Type B pancreatic cell (in vitro differentiated cells): ENCODE results near the gene MMP25. TPM values are rescaled to one million over a fixed set of nuclear protein-coding genes. Genes with fewer than 3 reads are reported as not detected.

Experiments
- DNase-seq: peaks from one replicate; pipeline ENCODE4 v3.0.0; 2021; ENCODE audit warnings: mixed read lengths; ENCODE audit not compliant: unreplicated experiment; ENCODE audit errors: extremely low spot score
- H3K27ac Mint-ChIP-seq: 2 replicates; pipeline ENCODE4 v1.8.0; 2021; ENCODE audit warnings: mild to moderate bottlenecking, mixed read lengths
- H3K27me3 Mint-ChIP-seq: 2 replicates; pipeline ENCODE4 v1.8.0; 2021; ENCODE audit warnings: mixed read lengths
- H3K36me3 Mint-ChIP-seq: 2 replicates; pipeline ENCODE4 v1.8.0; 2021; ENCODE audit warnings: mixed read lengths
- H3K4me1 Mint-ChIP-seq: one replicate; pipeline ENCODE4 v1.8.0; 2021; ENCODE audit warnings: mixed read lengths; ENCODE audit not compliant: unreplicated experiment
- H3K4me3 Mint-ChIP-seq: 2 replicates; pipeline ENCODE4 v1.8.0; 2021; ENCODE audit warnings: mild to moderate bottlenecking, mixed read lengths
- H3K9me3 Mint-ChIP-seq: 2 replicates; pipeline ENCODE4 v1.8.0; 2021; ENCODE audit warnings: mixed read lengths
- long read RNA-seq: library from polyadenylated mRNA; unstranded; transcript quantifications from one replicate; pipeline ENCODE4 v2.0.0, GENCODE V29; 2020
- total RNA-seq: library from RNA; stranded (reverse); gene quantifications from 2 replicates; pipeline ENCODE4 v1.2.1, GENCODE V29; 2021; ENCODE audit warnings: low replicate concordance
- TF ChIP-seq, protein P1 (sequence below): fragments of 200-600 bp; sonication (generic); conservative IDR thresholded peaks from 2 replicates; pipeline ENCODE4 v1.5.0; 2021; ENCODE audit warnings: antibody characterized with exemption, mild to moderate bottlenecking

Gene MMP25
- total RNA-seq, result 0.14 TPM in 2 replicates
- long read RNA-seq, result 0 reads

DNA sequence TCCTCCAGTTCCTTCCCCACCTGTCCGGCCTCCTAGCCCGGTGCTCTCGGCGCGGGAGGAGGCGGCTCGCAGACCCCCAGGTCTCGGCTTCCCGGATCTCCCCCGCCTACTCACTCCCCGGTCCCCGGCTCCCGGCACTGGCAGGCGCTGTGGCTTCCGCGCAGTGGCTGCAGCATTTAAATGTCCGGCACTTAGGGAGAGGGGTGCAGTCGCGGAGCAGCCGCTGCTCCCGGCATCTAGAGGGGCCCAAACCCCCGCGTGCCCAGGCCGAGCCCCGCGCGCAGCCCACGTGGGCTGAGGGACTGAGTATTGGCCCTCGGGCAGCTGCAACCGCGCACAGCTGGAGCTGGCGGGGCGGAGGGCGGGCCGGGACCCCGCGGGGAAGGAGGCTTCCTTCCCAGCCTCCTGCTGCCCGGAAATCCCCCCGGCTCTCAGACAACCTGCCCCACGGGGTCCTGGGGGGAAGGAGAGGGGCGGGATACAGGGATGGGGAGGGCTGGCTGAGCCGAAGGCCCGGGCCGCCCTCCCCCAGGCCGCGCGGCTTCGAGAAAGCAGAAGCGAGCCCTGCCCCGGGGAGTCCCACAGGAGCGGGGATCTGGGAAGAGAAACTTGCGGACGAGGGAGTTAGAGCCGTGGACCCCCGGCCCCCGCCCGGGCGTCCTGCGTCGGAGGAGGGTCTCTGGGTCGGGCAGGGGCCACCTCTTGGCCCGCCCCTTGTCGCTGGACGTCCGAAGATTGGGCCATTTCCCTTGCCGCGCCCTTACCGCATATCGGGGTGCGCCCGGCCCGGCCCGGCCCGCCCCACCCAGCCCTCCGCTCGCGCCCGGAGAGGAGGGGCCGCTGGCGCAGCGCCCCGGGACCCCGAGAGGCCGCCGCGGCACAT is at the start of gene MMP25:
TSS of gene MMP25 (plus strand) at position 804 of the 883 bp plus-strand sequence. CDS start 357 bp downstream, outside the sequence.
- DNase-seq, result peak; percentile 73
- H3K27me3 Mint-ChIP-seq, result peaks cover 80% of the 10 kb centered on the region
- H3K4me1 Mint-ChIP-seq, result peaks cover 4% of the 10 kb centered on the region
- H3K27ac Mint-ChIP-seq, result peak within 1 kb of the TSS; percentile 69
- H3K36me3 Mint-ChIP-seq, result no peaks in the 10 kb centered on the region
- H3K9me3 Mint-ChIP-seq, result no peaks in the 10 kb centered on the region
- H3K4me3 Mint-ChIP-seq, result peak within 1 kb of the TSS; percentile 82
- TF ChIP-seq, protein P1, sequence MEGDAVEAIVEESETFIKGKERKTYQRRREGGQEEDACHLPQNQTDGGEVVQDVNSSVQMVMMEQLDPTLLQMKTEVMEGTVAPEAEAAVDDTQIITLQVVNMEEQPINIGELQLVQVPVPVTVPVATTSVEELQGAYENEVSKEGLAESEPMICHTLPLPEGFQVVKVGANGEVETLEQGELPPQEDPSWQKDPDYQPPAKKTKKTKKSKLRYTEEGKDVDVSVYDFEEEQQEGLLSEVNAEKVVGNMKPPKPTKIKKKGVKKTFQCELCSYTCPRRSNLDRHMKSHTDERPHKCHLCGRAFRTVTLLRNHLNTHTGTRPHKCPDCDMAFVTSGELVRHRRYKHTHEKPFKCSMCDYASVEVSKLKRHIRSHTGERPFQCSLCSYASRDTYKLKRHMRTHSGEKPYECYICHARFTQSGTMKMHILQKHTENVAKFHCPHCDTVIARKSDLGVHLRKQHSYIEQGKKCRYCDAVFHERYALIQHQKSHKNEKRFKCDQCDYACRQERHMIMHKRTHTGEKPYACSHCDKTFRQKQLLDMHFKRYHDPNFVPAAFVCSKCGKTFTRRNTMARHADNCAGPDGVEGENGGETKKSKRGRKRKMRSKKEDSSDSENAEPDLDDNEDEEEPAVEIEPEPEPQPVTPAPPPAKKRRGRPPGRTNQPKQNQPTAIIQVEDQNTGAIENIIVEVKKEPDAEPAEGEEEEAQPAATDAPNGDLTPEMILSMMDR, result no peak

DNA sequence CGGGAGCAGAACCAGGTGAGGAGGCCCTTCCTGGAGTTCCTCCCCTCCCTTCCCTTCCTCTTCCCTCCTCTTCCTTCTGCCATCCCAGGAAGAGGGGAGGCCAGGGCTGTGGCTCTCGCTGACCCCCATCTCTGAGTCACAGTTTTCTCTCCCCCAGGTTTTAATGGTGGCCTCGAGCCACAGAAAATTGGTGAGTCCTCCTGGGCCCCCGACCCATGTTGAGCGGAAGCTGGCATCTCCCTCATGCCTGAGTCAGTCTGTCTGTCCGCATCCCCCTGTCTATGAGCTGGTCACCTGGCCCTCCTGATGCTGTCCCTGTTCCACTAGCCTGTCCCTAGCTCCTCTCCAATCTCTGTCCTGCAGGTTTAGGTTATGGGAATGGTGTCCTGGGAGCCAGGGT is 46.4 kb upstream of the MMP25 start:
- Mint-ChIP-seq H3K4me3 (no peak overlapping the region), H3K27ac (no peak overlapping the region), H3K36me3 (no peaks in the 10 kb centered on the region), H3K9me3 (no peaks in the 10 kb centered on the region), H3K27me3 (peaks cover 28% of the 10 kb centered on the region), H3K4me1 (no peaks in the 10 kb centered on the region)
- TF ChIP-seq, protein P1, result no peak
- no peak for DNase-seq

DNA sequence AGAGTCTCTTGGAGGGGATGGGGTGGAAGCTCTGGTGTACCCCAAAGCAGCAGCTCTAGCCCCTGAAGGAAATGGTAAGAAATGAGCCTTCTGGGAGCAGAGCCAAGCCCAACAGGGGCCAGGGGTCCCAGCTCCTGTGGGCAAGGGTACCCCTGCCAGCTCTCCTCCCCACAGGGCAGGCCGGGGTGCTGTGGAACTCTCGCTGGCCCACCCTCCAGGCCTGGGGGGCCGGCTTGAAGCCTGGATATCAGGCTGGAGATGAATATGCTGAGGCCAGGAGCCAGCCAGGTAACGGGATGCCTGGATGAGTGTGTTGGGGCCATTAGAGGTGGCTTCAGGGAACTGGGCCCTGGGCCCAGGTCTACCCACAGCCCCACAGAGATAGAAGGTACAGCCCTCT is 45.8 kb upstream of the MMP25 start:
- Mint-ChIP-seq H3K27ac (no peak overlapping the region), H3K4me3 (no peak overlapping the region), H3K36me3 (no peaks in the 10 kb centered on the region), H3K27me3 (peaks cover 30% of the 10 kb centered on the region), H3K9me3 (no peaks in the 10 kb centered on the region), H3K4me1 (no peaks in the 10 kb centered on the region)
- DNase-seq, result no peak
- TF ChIP-seq, protein P1, result no peak

GRCh38 chr16:3001316-3001715 is 45.0 kb upstream of the MMP25 start:
- Mint-ChIP-seq H3K36me3 (no peaks in the 10 kb centered on the region), H3K27ac (no peak overlapping the region), H3K4me3 (no peak overlapping the region), H3K9me3 (no peaks in the 10 kb centered on the region), H3K27me3 (peaks cover 34% of the 10 kb centered on the region), H3K4me1 (no peaks in the 10 kb centered on the region)
- TF ChIP-seq, protein P1, result no peak
- no peak for DNase-seq

GRCh38 chr16:3003582-3004270 is 42.6 kb upstream of the MMP25 start:
- TF ChIP-seq, protein P1, result peak; percentile 50
- H3K4me1 Mint-ChIP-seq, result no peaks in the 10 kb centered on the region
- peak overlapping the region; percentile 82 for H3K27ac Mint-ChIP-seq
- no peaks in the 10 kb centered on the region for H3K9me3 Mint-ChIP-seq
- DNase-seq, result peak; percentile 97
- H3K4me3 Mint-ChIP-seq, result peak overlapping the region; percentile 86
- H3K27me3 Mint-ChIP-seq, result peaks cover 54% of the 10 kb centered on the region
- H3K36me3 Mint-ChIP-seq, result no peaks in the 10 kb centered on the region
